ENCODE results near the gene EID3.
"Not testable (repeated sequence)": the region's sequence is repeated elsewhere in the genome, so short reads cannot be mapped to it uniquely, and the experiment has no call there.

EID3 gene

DNA sequence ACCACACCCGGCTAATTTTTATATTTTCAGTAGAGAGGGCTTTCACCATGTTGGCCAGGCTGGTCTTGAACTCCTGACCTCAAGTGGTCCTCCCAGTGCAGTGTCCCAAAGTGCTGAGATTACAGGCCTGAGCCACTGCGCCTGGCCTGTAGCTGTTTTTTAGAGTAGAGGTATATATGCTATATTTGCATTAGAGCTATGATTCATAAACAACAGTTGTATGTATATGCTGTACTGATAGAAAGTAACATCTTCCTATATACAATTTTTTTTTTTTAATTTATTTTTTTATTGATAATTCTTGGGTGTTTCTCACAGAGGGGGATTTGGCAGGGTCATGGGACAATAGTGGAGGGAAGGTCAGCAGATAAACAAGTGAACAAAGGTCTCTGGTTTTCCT is 19.0 kb downstream of the EID3 start:
- H2BK15ac ChIP-seq (ENCODE audit: low read length); H3K9ac ChIP-seq (ENCODE audit: low read depth, low read length, poor library complexity); H3K4me2 ChIP-seq (ENCODE audit: insufficient read depth, low read length, poor library complexity, severe bottlenecking); H3K27me3 ChIP-seq (ENCODE audit: control insufficient read depth in 3 of 3, insufficient read depth in 3 of 3, low read depth in 1 of 3, low read length in 3 of 3); H2BK12ac ChIP-seq (ENCODE audit: low read length); H3K79me1 ChIP-seq (ENCODE audit: low read depth, low read length); H2BK120ac ChIP-seq (ENCODE audit: low read depth, low read length); H3K14ac ChIP-seq (ENCODE audit: low read length); H3K18ac ChIP-seq (ENCODE audit: low read length); H3K4ac ChIP-seq (ENCODE audit: low read length); H4K91ac ChIP-seq (ENCODE audit: low read depth, low read length, poor library complexity); H4K8ac ChIP-seq (ENCODE audit: low read depth, low read length); H3K4me1 ChIP-seq (ENCODE audit: control insufficient read depth in 2 of 2, insufficient read depth in 1 of 2, low read depth in 1 of 2, low read length in 2 of 2); DNase-seq (ENCODE audit: low spot score); H2BK5ac ChIP-seq (ENCODE audit: low read length); H3K4me3 ChIP-seq (ENCODE audit: low read length in 2 of 2); H3K27ac ChIP-seq (replicated peaks; ENCODE audit: low read length); H3K9me3 ChIP-seq (replicated peaks in 1 of 2; ENCODE audit: control insufficient read depth in 2 of 2, insufficient read depth in 1 of 2, low read depth in 1 of 2, low read length in 2 of 2); H2AK5ac ChIP-seq (ENCODE audit: low read depth, low read length); H3K23ac ChIP-seq (ENCODE audit: low read depth, low read length, poor library complexity); H2AFZ ChIP-seq (ENCODE audit: low read length): not testable (repeated sequence)
- WGBS, 2 donors (ENCODE audit: extremely low coverage in 2 of 2, insufficient read length in 2 of 2, insufficient replicate concordance in 1 of 2): no CpG with 5 or more reads among the region's 2 CpGs
- peaks cover 28 to 87% of the 10 kb centered on the region in 2 donors for H3K36me3 ChIP-seq (replicated peaks in 1 of 2; ENCODE audit: control insufficient read depth in 2 of 2, insufficient read depth in 2 of 2, low read length in 2 of 2)

DNA sequence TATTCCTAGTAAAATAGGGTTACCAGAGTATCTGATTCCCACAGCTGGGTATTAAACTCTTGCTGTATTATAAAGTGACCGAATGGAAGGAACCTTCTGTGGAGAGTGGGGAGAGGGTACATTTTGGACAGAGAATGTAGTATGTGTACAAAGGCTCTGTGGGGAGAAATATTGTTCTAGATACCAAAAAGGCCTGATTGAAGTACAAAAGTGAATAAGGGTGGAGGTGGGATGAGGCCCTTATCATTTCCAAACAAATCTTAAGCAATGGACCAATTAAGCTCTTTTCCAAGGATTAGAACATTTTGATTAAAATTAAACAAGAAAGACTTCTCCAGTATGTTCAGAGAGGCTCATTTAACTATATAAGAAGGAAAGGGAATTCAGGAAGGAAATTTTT is 20.4 kb downstream of the EID3 start:
- no peak overlapping the region for H2BK5ac ChIP-seq (ENCODE audit: low read length)
- H3K79me1 ChIP-seq (ENCODE audit: low read depth, low read length): no peaks in the 10 kb centered on the region
- no peak overlapping the region for H3K14ac ChIP-seq (ENCODE audit: low read length)
- no peak overlapping the region for H4K8ac ChIP-seq (ENCODE audit: low read depth, low read length)
- no peak overlapping the region for H3K18ac ChIP-seq (ENCODE audit: low read length)
- no peak overlapping the region for H2BK15ac ChIP-seq (ENCODE audit: low read length)
- no peak overlapping the region for H4K91ac ChIP-seq (ENCODE audit: low read depth, low read length, poor library complexity)
- WGBS, 2 donors (ENCODE audit: extremely low coverage in 2 of 2, insufficient read length in 2 of 2, insufficient replicate concordance in 1 of 2): no CpG with 5 or more reads among the region's 1 CpG
- H2AK5ac ChIP-seq (ENCODE audit: low read depth, low read length): no peak overlapping the region
- no peak overlapping the region for H3K4me2 ChIP-seq (ENCODE audit: insufficient read depth, low read length, poor library complexity, severe bottlenecking)
- no peak for DNase-seq (ENCODE audit: low spot score)
- H3K4ac ChIP-seq (ENCODE audit: low read length): no peak overlapping the region
- H2AFZ ChIP-seq (ENCODE audit: low read length): no peak overlapping the region
- no peak overlapping the region for H3K23ac ChIP-seq (ENCODE audit: low read depth, low read length, poor library complexity)
- H3K27ac ChIP-seq (replicated peaks; ENCODE audit: low read length): no peak overlapping the region
- no peak overlapping the region for H2BK12ac ChIP-seq (ENCODE audit: low read length)
- no peak overlapping the region for H3K4me3 ChIP-seq (ENCODE audit: low read length in 2 of 2)
- H3K9ac ChIP-seq (ENCODE audit: low read depth, low read length, poor library complexity): no peak overlapping the region
- H3K27me3 ChIP-seq (ENCODE audit: control insufficient read depth in 3 of 3, insufficient read depth in 3 of 3, low read depth in 1 of 3, low read length in 3 of 3): no peaks in the 10 kb centered on the region
- peaks cover 0 to 8% of the 10 kb centered on the region in 2 donors for H3K9me3 ChIP-seq (replicated peaks in 1 of 2; ENCODE audit: control insufficient read depth in 2 of 2, insufficient read depth in 1 of 2, low read depth in 1 of 2, low read length in 2 of 2)
- H3K36me3 ChIP-seq (replicated peaks in 1 of 2; ENCODE audit: control insufficient read depth in 2 of 2, insufficient read depth in 2 of 2, low read length in 2 of 2): peaks cover 27 to 85% of the 10 kb centered on the region in 2 donors
- no peak overlapping the region for H2BK120ac ChIP-seq (ENCODE audit: low read depth, low read length)
- H3K4me1 ChIP-seq (ENCODE audit: control insufficient read depth in 2 of 2, insufficient read depth in 1 of 2, low read depth in 1 of 2, low read length in 2 of 2): no peaks in the 10 kb centered on the region

DNA sequence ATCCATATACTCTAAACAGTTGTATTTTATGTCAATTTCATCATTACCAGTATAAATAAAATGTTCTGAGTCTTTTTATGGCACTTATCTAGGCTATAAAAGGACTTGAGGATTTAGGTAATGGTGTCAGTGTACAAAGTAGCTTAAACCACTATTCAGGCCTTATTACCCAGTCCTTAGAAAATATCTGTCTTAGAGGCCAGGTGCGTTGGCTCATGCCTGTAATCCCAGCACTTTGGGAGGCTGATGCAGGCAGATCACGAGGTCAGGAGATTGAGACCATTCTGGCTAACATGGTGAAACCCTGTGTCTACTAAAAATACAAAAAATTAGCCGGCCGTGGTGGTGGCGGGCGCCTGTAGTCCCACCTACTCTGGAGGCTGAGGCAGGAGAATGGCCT is 24.7 kb downstream of the EID3 start:
- H3K9ac ChIP-seq (ENCODE audit: low read depth, low read length, poor library complexity); H2AK5ac ChIP-seq (ENCODE audit: low read depth, low read length); H3K14ac ChIP-seq (ENCODE audit: low read length); H4K91ac ChIP-seq (ENCODE audit: low read depth, low read length, poor library complexity); H2BK5ac ChIP-seq (ENCODE audit: low read length); H3K4me3 ChIP-seq (ENCODE audit: low read length in 2 of 2); H2BK12ac ChIP-seq (ENCODE audit: low read length); H3K27me3 ChIP-seq (ENCODE audit: control insufficient read depth in 3 of 3, insufficient read depth in 3 of 3, low read depth in 1 of 3, low read length in 3 of 3); H3K79me1 ChIP-seq (ENCODE audit: low read depth, low read length); H2BK15ac ChIP-seq (ENCODE audit: low read length); H3K27ac ChIP-seq (replicated peaks; ENCODE audit: low read length); H3K18ac ChIP-seq (ENCODE audit: low read length); H2AFZ ChIP-seq (ENCODE audit: low read length); H4K8ac ChIP-seq (ENCODE audit: low read depth, low read length); H3K4me2 ChIP-seq (ENCODE audit: insufficient read depth, low read length, poor library complexity, severe bottlenecking); H3K9me3 ChIP-seq (replicated peaks in 1 of 2; ENCODE audit: control insufficient read depth in 2 of 2, insufficient read depth in 1 of 2, low read depth in 1 of 2, low read length in 2 of 2); DNase-seq (ENCODE audit: low spot score); H2BK120ac ChIP-seq (ENCODE audit: low read depth, low read length); H3K4ac ChIP-seq (ENCODE audit: low read length); H3K4me1 ChIP-seq (ENCODE audit: control insufficient read depth in 2 of 2, insufficient read depth in 1 of 2, low read depth in 1 of 2, low read length in 2 of 2); H3K23ac ChIP-seq (ENCODE audit: low read depth, low read length, poor library complexity): not testable (repeated sequence)
- no CpG with 5 or more reads among the region's 6 CpGs for WGBS, 2 donors (ENCODE audit: extremely low coverage in 2 of 2, insufficient read length in 2 of 2, insufficient replicate concordance in 1 of 2)
- peaks cover 17 to 87% of the 10 kb centered on the region in 2 donors for H3K36me3 ChIP-seq (replicated peaks in 1 of 2; ENCODE audit: control insufficient read depth in 2 of 2, insufficient read depth in 2 of 2, low read length in 2 of 2)

DNA sequence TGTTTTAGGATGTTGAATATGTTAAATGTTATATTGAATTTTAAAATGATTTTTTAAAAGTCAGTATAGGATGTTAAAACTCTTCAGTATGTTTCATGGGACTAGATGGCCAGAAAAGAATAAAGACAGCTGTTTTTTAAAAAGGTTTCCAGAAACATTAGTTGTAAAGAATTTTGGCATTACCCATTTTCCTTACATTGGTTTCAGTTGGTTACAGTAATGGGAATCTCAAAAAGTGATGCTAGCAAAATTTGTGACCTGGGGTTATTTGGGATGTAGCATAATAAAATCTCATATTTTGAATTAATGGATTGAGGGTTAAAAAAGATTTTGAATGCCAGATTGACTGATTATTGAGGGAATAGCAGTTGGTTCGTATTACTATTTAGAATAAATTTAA is 25.3 kb downstream of the EID3 start:
- H2BK12ac ChIP-seq (ENCODE audit: low read length): no peak overlapping the region
- no peak overlapping the region for H2AK5ac ChIP-seq (ENCODE audit: low read depth, low read length)
- no peak overlapping the region for H3K18ac ChIP-seq (ENCODE audit: low read length)
- H3K4ac ChIP-seq (ENCODE audit: low read length): no peak overlapping the region
- DNase-seq (ENCODE audit: low spot score): no peak
- no peak overlapping the region for H3K23ac ChIP-seq (ENCODE audit: low read depth, low read length, poor library complexity)
- no peak overlapping the region for H2BK5ac ChIP-seq (ENCODE audit: low read length)
- no peaks in the 10 kb centered on the region for H3K27me3 ChIP-seq (ENCODE audit: control insufficient read depth in 3 of 3, insufficient read depth in 3 of 3, low read depth in 1 of 3, low read length in 3 of 3)
- no peak overlapping the region for H4K91ac ChIP-seq (ENCODE audit: low read depth, low read length, poor library complexity)
- H2BK120ac ChIP-seq (ENCODE audit: low read depth, low read length): no peak overlapping the region
- no peak overlapping the region for H3K14ac ChIP-seq (ENCODE audit: low read length)
- H3K4me2 ChIP-seq (ENCODE audit: insufficient read depth, low read length, poor library complexity, severe bottlenecking): no peak overlapping the region
- H2BK15ac ChIP-seq (ENCODE audit: low read length): no peak overlapping the region
- WGBS, 2 donors (ENCODE audit: extremely low coverage in 2 of 2, insufficient read length in 2 of 2, insufficient replicate concordance in 1 of 2): no CpG with 5 or more reads among the region's 1 CpG
- H3K27ac ChIP-seq (replicated peaks; ENCODE audit: low read length): no peak overlapping the region
- peaks cover 18 to 91% of the 10 kb centered on the region in 2 donors for H3K36me3 ChIP-seq (replicated peaks in 1 of 2; ENCODE audit: control insufficient read depth in 2 of 2, insufficient read depth in 2 of 2, low read length in 2 of 2)
- no peaks in the 10 kb centered on the region for H3K9me3 ChIP-seq (replicated peaks in 1 of 2; ENCODE audit: control insufficient read depth in 2 of 2, insufficient read depth in 1 of 2, low read depth in 1 of 2, low read length in 2 of 2)
- H3K79me1 ChIP-seq (ENCODE audit: low read depth, low read length): no peaks in the 10 kb centered on the region
- H3K9ac ChIP-seq (ENCODE audit: low read depth, low read length, poor library complexity): no peak overlapping the region
- no peak overlapping the region for H3K4me3 ChIP-seq (ENCODE audit: low read length in 2 of 2)
- H2AFZ ChIP-seq (ENCODE audit: low read length): no peak overlapping the region
- H3K4me1 ChIP-seq (ENCODE audit: control insufficient read depth in 2 of 2, insufficient read depth in 1 of 2, low read depth in 1 of 2, low read length in 2 of 2): no peaks in the 10 kb centered on the region
- H4K8ac ChIP-seq (ENCODE audit: low read depth, low read length): no peak overlapping the region
